Right hindlimb (tissue), 1 donor: ENCODE measurements around the gene DNAJC17.

Source experiments
- DNase-seq: peaks from one replicate; pipeline ENCODE4 v3.0.0-alpha.2; 2018

The DNAJC17 gene

DNA sequence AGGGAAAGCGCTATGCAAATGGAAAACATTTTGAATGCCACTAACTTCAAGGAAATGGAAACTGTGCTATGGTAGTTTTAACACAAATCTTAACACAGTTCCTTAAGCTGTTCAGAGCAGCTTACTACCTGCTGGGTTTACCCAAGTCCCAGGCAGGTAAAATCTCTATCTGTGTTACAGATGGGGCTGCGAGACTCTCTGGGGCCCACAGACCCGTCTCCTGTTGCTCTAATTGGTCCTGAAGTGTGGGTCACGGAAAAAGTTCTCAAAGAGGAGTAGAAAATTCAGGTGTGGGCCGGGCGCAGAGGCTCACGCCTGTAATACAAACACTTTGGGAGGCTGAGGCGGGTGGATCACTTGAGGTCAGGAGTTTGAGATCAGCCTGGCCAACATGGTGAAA is 17.3 kb downstream of the DNAJC17 start:
- DNase-seq = no peak

DNA sequence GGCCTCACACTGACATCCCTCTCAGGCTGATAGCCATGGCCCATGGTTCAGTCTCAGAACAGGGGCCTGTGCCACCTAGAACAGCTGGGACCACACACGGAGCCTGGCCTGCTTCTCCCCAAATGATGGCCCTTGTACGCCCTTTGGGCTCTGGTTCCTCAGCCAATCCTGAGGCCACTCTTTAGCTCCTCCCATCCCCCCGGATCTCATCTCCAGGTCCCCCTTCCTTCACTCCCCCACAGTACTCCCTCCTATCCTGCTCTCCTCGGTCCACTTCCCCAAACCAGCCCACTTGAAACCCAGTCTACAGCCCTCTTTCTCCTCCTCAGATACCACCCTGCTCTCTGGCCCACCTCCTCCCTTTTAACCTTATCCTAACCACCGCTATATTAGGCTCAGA is 18.2 kb downstream of the DNAJC17 start:
- DNase-seq = no peak

DNA sequence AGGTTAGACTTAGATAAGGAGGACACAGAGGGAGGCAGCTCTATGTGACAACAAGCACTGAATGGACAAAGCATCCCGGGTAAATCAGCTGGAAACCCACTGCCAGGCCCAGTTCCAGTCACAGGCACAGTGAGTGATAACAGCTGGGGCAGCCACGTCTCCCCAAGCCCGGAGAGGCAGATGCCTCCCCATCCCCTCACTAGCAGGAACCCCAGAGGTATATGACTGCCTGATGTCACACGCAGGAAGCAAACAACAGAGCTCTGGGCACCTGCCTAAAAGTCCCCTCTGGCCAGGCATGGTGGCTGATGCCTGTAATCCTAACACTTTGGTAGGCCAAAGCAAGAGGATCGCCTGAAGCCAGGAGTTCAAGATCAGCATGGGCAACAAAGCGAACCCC is 19.3 kb downstream of the DNAJC17 start:
- DNase-seq = no peak

DNA sequence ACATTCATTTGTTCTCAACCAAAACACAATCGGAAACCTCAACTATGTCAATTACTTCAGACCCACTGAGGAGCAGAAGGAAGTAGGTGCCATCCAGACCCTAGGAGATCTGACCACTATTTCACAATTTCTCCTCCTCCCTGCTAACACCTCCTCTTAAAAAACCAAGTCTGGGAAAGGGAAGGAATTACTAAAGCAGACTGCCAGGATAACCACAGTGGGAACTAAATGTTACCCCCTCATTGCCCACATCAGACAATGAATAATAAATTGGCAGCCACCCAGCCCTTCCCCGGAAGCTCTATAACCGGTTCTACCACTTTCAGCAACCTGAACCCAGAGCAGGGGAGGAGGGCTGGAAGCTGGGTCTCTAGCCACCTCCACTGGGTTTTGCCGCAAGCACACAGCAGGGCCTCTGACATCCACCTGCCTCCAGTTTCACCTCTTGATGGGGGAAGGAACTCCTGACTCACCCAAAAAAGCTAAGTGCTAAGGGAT is 19.9 kb downstream of the DNAJC17 start:
- no peak for DNase-seq

DNA sequence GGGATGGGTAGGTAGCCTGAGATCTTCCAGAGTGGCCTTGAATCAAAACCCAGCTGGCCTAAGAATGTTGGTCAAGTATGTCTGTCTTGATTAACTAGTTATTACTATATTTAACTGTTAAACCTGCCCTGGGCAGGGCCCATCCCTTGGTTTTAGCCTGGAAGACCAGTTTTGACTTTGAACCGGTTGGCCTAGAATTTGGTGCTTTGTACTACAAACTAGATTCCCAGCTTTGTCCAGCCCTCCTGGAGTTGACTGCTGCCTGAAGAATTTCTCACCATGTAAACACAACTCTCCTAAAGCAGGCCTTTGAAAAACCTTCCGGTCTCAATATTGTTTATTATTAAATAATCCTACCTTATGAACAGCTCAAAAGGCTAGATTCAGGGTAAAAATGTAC is 21.5 kb downstream of the DNAJC17 start:
- no peak for DNase-seq

DNA sequence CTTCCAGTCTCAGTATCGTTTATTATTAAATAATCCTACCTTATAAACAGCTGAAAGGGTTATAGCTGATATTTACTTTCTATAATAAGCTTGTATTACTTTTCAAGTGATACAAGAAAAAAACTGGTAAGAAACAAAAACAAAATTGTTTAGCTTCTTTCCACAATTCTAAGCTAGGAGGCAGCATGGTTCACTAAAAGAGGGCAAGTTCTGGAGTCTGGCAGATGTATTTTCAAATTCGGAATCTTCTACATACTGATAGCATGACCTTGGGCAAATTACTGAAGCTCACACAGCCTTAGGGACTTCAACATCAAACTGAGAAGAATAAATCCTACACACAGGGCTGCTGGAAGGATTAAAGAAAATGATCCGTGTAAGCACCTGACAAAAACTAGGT is 22.1 kb downstream of the DNAJC17 start:
- DNase-seq = no peak

DNA sequence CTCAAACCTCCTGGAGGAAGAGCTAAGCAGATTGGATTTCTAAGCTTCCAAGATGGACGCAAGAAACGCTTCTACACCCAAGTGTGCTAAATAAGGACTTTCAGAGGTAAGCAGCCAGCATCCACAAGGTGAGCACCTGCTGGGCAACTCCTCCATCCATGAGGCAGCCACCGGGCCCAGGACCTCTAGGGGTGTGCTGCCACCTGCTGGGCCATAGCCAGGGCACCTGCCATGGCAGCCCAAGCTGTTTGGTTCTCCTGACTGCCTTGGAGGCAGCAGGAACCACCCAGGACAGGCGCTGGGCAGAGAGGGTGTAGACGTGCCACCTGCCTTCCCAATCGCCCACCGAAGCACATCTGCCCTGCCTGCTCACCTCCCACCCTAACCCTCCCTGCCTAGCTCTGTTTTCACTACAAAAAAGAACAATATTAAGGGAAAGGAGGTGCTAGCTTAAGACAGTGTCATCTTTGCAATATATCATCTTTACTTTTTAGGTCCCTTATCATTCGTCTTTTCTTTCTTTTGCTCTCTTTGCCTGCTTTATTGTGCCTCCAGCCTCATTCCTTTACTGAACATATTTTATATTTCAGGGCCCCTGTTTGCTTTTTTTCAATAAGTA is 24.6 kb downstream of the DNAJC17 start:
- DNase-seq = no peak

DNA sequence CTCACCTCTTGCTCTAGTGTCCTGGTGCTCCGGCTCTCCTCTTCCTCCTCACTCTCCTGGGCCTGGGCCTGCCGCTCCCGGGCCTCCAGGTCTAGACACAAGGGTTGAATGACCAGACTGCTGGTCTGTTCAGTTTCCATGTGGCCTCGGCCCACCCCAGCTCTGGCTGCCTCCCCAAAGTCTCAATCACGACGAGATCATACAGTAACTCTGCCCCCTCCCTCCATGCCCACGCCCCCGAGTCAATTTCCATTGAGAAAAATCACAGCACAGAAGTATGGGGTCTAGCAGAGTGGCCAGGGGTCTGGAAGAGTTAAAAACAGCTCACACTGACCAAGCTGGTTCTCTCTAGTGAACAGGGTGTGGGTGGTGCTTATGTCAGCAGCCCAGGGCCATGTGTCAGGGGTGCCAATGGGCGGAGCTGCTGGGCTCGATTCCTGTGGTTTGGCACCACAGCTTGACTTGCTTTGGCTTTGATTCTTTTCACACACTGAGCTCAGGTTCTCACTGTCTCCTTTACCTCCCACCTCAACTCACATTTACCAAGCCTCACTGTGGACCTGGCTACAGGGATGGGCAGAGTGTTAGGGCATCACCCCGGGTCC is 30.6 kb downstream of the DNAJC17 start:
- no peak for DNase-seq

DNA sequence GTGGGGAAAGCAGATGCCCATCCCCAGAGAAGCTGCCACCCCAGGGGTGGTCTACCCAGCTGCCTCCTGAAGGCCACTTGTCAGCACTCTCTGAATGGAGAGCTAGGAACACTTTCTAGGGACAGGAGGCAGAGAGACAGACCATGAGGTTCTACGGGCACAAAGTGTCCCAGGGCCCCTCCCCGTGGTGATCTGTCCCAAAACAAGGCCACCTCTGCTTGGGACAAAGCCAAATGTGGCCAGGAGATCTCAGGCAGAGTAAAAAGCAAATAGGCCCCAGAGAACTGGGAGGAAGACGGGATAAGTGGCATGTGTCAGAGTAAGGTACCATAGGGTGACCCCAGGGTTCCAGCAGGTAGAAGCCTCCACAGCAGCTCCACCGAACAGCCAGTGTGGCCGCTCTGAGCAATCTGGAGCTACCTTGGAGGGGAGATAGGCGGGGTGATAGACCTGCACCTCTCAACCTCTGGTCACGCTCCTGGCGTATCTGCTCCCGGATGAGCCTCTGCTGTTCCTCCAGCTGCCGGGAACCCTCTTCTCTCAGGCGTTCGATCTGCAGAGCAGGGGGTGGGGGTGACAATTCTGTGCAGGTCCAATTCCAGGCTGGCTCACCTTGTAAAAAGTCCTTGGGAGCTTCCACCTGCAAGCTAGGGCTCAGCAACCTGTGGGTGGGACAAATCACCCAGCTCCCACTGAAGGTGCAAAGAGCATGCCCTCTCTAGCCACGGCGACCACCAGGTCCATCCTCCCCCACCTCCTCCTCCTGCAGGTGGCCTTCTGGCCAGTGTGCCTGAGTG is 31.3 kb downstream of the DNAJC17 start:
- DNase-seq = no peak

DNA sequence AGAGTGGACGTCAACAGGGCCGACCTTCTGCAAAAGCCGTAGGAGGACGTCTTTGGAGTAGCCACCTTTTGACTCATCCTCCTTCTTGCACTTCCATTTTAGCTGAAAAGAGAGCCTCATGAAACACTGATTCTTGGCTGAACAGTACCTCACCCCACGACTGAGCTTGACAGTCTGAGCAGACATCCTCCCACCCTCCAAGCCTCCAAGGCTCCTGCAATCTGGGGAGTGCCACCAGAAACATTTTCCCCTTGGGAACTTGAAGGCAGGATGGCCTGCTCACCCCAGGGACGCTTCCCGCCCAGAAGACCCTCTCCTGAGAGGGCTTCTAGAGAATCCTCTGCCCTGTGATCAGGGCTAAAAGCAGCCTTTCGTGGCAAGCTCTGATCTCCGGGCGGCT is 32.3 kb downstream of the DNAJC17 start:
- no peak for DNase-seq

DNA sequence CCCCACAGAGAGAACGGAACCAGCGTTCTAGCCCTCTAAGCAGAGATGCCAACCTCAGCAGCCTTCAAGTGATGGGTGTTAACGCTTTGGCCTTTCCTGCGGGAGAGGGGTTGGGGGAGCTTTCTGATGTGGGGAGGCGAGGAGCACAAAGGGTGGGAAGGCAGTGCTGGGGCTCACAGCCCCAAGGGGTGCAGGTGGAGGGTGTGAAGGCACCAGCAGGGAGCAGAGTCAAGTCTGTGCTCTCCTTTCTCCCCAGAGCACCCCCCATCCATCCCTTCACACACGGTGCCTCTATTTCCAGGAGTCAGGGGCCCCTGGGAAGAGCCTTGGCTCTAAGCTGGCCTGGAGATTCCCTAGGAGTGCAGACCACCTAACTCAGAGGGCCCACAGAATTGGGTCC is 33.4 kb downstream of the DNAJC17 start:
- no peak for DNase-seq

DNA sequence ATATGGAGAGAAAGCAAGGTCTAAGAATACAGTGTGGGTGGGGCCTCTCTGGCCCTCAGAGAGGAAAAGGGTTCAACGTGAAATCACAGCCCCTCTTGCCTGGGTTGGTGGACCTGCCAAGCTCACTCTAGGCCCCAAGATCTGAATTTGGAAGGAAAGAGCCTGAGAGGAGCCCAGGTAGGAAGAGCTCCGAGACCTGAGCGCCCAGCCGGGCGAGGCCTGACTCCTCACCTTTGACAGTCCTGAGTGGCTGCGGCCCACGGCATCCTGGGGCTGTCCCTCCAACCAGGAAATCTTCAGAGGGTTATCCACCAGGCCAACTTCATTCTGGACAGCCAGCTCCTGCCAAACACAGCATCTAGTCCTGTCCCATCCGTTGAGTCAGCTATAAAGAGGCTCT is 33.8 kb downstream of the DNAJC17 start:
- no peak for DNase-seq

DNA sequence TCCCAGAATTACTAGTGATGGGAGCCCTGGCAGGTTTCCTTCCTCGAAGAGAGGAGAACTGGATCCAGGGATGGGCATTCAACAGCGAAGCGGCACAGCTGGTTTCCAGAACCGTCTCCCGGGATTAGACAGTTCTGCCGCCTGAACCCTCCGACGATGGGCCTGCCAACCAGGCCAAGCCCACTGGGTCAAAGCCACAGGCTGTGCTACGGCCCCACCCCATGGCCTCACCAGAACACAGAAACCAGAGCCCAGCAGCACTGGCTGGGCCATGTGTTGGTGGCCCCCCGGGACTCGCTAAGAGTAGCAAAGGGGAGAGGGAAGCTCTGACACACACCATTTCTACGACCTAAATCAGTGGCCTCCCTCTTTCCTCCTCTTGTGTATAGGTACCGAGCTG is 35.3 kb downstream of the DNAJC17 start:
- DNase-seq = no peak

DNA sequence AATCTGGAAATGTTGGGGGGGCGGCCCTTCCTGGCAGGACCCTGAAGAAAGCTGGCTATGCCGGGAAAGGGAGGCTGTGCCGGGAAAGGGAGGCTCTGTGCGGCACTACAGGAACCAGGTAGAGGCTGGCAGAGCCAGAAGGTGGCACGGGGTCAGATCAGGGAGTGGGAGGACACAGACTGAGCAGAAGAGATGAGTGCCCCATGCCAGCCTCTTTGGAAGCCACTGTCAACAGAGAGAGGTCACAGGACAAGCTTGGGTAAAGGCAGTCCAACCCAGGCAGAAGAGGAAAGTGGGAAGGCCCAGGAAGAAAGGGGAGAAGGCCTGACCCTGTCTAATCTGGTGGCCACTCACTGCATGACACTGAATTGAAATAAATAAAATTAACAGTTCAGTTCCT is 36.0 kb downstream of the DNAJC17 start:
- no peak for DNase-seq

DNA sequence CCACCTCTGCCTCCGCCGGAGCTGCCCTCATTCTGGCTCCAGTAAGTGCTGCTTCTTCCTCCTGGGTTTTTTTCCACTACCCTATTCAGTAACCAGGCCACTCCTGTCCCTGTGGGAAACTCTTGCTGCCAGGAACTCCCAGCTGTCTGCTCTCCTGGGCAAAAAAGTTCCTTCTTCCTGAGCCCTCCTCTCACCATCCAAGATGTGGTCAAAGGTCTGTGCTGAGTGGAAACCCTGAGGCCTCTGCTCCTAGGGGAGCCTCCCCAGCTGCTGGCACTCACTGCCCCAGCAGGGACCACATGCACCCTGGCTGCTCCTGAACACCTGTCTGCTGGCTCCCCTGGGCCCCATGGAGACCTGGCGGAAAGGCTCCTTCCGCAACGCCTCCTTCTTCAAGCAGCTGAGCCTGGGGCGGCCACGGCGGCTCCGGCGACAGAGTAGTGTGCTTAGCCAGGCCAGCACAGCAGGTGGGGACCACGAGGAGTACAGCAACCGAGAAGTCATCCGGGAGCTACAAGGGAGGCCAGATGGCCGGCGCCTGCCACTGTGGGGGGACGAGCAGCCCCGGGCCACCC is 37.0 kb downstream of the DNAJC17 start:
- DNase-seq = peak; percentile 43

DNA sequence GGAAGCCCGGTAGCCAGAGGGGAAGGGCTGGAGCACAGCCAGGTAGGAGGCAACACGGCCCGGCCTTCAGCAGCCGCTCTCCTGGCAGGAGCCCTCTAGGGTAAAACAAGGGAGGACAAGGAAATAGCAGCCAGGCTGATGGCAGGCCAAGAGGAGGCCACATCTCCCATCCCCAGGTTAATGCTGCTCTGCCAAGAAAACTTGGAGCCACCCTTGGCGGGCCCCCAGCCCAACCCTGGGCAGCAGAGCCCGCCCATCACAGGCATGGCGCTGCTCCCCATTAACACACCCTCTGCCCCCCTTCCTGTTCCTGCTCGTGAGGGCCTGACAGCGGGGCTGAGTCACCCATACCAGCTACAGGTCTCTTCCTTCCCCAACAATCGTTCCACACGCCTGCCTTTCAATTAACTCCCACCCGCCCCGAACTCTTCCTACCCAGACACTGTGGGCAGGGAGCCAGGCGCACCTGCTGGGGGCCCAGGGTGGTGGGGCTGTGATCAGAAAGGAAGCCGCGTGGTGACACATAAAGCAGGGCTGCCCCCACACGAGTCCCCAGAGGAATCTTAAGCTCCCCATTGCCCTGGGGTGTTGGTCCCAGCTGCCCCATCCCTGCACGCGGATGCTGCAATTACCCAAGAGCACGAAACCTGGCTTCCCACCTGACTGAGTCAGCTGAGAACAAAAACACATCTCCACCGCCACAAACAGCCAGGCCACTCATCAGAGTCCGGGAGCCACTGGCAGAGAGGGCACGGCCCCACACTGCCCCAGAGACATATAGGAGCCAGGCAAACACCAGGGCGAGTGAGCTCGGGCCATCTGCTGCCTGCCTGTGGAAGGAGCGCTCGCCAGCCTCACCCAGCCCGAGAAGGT is 37.8 kb downstream of the DNAJC17 start, which contains the start of gene C15orf62:
Gene C15orf62, plus strand, starts transcription at position 707 of the 873 bp plus-strand sequence. CDS start 516 bp downstream, outside the sequence.
- peak; percentile 65 for DNase-seq

DNA sequence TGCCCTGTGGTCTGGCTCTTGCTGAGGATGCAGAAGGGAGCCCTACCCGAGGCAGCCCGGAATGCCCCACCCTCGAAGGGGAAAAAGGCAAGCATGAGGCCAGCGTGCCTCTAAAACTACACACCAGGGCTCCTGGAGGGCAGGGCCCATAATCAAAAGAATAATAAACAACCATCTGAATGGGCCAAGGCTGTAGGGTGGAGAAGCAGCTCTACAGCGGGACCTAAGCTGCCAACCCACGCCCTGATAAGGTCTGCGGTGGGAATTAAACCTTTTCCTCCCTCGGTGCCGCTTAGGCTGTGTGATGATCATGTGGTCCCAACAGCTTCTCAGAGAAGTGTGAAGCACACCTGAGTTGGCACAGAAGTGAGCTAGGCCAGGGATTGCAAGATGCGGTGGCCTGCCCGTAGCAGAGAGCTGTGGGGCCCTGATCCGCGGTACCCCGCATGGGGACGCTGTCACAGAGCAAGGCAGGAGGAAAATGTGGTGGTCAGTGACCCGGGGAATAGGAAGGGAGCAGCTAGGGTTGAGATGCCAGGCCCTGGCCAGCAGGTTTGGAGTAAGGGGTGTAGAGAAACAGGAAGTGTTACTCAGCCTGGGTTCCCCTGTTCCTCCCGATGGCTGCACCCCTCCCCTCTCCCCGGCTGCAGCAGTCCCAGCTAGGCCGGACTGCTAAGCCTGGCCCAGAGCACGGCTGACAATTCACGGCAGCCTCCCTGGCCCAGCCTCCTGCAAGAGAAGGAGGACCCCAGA is 38.6 kb downstream of the DNAJC17 start:
- no peak for DNase-seq

DNA sequence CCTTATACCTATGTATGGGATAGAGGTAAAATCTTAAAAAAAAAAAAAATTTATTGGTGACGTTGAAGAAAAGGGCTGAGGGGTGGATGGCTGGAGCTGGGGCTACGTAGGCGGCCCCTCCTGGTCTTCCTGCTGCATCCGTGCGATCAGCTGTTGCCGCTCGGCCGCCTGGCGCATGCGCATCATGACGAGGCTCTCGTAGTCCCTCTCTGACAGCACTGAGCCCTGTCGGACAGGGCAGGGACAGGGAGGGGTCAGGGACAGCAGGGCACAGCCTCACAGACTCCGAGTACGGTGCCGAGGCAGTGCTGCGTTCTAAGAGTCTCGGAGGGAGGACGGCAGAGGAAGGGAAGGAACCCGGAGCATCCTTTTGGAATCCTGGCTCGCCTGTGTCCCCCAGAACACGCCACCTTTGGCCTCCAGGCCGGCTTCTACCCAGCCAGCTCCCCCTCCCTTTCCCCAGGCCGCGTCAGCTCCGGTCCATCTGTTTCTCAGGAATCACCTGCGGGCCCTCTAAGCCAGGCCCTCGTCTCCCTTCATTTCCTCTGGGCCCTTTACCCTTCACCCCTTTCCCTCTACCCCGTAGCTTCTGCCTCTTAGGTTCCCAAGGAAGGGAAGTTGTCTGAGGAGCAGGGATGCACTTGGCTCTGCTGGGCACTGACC is 39.3 kb downstream of the DNAJC17 start:
- no peak for DNase-seq

DNA sequence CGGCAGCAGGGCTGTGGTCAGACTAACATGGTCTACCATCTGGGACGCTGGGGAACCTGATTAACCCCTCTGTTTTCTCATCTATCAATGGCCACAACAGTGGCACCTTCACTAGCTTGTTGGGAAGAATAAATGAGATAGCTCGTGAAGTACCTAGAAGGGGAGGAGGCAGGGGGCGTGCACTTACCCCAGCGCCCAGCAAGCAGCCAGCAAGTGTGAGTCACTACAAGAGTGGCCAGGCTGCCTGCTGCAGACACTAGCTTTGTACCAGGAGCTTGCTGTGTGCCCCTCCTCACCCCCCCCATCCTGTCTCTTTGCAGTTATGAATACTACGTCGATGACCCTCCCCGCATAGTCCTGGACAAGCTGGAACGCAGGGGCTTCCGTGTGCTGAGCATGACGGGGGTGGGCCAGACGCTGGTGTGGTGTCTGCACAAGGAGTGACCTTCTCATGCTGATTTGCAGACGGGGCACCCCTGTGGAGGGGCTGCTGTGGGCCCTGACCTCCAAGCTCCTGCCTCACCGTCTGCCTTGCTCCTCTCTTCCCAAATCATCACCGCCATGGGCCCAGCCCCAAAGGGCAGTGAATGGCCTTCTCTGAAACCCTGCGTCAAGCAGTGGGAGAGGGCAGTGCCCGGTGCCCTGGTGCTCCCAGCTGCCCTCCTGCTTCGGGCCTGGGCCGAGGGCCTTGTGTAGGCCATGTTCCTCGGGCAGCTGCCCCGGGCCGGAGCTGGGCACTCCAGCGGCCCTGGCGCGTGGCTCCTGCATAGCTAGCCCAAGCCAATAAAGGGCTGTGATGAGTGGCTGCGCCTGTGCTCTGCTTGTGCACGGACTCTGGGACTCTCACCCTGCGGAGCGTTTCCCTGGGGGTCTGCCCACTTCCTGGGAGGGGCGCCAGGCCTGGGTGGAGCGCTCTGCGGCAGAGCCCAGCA is 40.1 kb downstream of the DNAJC17 start:
- DNase-seq = no peak

DNA sequence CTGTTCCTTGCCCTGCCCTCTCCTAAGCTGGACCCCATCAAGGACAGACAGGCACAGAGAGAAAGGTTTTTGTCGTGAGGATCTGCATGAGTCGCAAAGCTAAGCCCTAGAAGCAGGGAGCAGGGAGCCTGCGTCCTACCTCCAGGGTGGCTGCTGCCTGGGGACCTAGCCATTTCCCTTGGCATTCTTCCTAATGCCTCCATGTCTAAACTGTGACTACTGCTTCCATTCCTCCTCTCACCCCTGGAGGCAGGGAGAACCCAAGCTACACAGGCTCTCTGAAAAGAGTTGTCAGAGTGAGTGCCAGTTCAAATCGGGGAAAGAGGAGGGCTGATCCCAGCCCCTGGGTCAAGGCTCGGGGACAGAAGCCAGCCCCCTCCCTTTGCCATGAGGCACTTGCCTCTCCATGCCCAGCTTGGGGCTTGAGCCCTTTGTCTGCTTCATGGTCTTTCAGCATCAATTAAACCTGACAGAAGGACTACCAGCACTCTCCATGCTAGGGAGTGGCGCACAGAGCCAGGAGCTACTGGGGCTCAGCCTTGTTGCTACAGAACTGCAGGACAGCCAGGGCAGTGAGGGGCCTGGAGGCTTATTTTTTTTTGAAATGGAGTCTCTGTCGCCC is 41.0 kb downstream of the DNAJC17 start:
- DNase-seq = no peak
